ENCODE data around the gene ATP8A1.

ATP8A1 gene

DNA sequence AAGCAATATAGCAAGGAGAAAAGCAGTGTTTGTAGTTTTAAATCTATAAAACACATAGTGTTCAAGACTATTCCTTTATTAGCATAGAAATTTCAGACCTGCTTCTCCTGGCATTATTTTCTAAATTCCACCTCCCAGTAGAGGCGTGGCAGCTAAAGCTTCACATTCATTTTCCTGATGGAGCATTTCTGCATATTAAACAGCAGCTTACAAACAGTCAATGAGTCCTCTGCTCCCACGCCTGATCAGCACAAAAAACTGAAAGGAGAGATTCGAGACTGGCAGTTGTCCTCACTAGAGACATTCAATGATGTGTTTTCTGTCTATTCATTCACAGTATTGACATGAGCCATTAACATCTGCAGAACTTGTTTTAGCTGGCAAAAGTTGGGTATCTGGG, 198.2 kb downstream of the ATP8A1 start:
- no peak for DNase-seq

DNA sequence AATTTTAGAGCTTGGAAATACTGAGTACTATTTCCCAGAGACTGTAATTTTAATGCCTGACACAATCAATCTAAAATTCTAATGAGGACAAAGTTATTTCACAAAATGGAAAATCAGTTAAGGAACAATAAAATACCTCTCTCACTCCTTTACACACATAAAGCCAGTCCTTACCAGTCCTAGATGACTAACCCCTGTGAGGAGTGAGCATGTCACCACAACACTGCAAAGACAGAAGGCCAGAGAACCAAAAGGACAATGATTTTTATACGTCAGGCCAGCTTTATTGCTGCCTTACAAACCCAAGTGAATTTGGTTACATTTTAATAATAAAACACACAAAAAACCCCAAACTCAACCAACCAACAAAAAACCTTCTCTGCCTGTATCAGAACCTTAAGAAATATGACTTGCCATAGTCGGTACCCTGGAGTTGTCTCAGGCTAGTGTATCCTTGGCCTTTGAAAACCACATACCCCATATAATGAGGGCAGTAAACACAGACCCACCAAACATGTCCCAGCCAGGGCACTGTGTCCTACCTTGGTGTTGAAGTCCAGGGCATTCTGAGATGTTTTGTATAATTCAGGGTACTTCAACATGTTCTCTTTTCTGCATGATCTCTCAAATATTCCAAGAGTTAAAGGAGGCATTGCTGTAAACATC, 202.0 kb downstream of the ATP8A1 start:
- no peak for DNase-seq

DNA sequence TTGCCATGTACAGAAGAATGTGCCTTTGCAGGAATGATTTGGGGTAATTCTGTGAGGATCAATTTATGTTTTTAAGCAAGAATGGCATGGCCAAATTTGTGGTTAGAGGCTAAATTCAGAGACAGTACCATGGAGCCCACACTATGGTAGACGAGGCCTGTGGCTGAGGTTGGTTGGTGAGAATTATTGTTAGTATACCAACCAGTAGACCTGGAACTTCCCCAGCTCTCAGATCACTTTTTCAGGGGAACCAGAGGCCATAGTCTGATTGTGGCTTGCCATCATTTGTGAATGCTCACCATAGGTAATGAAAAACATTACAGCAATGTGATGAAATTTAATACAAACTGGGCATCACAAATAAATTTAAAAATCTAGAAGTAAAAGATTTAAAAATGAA, 203.3 kb downstream of the ATP8A1 start:
- DNase-seq, result no peak

DNA sequence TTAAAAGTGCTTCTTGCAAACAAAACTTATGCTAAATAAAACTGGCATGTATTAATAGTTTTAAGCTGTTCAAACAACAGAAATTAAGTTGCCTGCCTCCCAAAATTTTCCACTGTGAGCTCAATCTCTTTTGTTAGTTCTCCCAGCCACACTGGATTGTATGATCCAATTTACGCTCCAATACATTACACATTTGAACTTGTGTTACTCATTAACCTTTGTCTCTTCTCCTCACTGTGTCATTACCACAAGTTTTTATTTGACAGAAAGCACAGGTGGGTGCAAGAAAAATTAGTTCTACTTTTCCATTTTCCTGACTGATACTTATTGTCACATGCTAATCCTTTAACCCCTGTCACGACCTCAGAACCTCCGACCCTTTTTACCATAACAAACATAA, 204.1 kb downstream of the ATP8A1 start:
- DNase-seq, result no peak

DNA sequence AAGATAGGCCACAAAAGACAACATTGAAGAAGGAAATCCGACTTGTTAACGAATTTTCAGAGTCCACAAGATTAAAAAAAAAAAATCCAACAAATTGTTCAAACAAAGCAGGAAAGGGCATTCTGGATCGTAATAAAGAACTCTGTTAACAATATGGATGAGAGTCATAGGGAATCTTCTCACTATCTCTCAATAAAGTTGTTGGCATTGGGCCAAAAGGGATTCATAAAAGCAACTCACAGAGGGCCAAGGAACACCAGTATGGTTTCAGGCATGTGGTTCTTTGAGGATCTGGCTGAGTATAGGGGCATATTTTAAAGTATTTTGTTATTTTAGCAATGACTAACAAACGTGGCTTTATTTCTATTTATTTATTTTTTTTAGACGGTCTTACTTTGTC, 210.1 kb downstream of the ATP8A1 start:
- no peak for DNase-seq

DNA sequence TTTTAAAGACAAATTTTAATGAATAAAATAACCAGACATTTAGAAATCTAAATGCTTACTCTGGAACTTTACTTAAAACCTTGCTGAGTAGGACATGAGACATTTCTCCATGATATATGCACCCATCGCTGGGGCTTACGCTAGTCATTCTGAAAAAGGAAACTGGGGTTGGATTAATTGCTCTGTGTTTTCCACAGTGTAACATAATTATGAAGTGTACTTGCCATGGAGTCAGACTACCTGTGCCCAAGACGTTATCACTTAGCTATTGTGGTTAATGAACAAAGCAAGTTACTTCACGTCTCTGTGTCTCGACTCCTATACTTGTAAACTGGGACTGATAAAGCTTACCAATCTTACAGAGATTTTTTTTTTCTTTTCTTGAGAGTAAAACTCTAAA, 211.9 kb downstream of the ATP8A1 start:
- no peak for DNase-seq

DNA sequence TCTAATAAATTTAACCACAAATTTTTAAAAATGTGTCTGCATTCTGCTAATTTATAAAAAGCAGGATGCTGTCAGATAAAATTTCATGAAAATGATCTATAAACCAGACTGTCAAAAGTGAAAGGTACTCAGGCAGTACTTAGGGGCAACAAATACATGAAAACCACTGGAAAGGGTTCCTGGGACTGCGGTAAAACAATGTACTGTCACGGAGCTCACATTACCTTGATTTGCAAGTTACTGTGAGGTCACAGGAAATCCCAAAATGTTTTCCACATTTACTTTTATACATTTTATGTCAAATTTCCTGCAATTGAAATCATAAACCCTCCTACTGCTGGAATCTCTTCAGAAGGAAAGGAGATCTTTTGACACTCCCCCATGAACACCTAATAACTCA, 214.3 kb downstream of the ATP8A1 start:
- DNase-seq, result no peak

DNA sequence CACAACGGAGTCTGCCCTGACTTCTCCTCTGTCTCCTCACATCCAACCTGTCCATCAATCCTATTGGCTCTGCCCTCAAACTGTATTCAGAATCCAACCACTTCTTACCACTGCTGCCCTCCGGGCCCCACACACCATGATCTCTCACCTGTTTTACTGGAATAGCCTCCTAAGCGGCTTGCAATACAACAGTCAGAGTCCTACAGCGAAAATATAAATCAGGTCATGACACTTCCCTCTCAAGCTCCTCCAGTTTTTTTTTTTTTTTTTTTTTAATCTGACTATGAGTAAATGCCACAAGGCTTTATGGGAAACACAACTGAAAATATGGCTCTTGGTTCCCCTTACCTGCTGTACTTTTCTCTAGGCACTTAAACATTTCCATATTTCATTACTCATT, 216.8 kb downstream of the ATP8A1 start:
- no peak for DNase-seq

DNA sequence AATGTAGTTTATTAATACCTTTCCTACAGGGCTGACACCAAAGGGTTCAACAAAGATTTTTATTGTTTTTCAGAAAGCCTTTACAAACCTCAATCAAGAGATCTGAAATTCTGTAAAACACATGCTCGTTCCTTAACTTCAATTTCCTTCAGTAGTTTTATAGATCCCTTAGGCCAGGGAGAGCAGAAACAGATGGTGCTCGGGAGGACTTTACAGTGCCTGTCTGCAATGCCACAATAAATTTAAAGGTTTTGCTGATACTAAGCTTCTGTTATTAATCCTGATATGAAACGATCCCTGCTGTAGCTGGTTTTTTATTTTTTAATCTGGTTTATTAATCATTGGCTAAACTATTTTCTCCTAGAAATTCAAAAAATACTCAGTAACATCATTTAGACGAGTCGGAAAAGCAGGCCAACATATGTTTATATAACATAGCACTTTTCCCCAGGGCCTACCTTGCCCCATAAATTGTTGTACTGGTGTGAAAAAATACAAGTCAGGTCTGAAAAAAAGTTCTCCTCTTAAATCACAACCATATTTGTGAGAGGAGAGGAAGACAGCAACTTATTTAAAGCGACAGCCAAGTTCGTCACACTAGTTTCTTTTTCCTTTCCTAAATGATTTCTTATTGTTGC, 219.9 kb downstream of the ATP8A1 start:
- DNase-seq, result no peak

DNA sequence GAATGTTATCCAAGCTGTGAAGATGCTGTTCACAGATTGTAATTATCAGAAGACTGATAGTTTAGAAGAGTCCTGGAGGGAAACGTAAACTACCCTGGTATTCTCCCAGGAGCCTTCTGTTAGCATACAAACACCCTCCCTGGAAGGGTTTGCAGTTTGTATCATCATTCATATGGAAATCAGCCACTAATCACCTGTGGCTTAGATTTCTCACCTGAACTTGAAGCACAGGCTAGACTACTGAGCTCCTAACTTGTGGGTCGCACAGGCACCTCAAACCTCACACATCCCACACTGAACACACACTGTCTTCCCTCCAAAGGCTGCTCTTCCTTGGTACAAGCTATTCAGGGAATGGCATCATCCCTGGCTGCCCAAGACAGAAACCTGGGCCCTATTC, 228.9 kb downstream of the ATP8A1 start:
- DNase-seq, result no peak

DNA sequence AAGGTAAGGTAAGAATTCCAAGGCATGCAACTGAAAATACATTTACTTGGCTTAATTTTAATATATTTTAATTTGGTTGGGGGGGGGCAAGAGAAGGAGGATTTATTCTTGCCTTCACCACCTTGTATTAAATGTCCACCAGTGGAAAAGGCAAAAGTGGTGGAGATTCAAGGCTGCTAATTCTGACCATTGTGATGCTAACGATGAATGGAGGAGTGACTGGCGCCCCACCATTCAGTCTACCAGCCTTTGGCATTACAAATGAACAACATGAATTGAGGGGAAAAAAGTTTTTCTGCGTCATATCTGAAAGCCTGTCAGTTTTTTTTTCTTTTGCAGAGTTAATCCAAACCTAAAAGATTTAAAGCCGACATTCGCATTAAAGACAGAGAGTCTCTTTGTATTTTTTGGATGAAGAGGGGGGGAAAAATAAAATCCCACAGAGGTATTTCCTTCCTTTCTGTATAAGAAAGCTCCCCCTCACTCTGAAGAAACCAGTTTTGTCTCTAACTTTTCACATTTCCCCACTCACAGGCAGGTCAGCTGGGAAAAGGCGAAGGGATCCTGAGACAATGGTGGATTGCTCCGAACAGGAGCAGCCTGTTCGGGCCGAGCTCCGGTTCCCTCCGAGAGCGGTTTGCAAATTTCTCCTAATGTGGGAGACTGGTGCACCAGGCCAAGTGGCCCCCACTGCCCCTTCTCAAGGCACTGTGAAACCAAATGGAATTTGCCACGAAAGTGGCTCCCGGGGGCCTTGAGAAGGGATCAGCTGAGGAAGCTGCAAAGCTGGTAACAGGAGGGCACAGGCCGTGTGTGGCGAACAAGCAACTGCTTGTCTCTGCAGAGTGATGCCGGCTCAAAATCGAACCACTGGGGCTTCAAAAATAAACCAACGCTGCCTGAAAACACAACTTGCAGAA, 231.5 kb downstream of the ATP8A1 start:
- DNase-seq, result no peak

DNA sequence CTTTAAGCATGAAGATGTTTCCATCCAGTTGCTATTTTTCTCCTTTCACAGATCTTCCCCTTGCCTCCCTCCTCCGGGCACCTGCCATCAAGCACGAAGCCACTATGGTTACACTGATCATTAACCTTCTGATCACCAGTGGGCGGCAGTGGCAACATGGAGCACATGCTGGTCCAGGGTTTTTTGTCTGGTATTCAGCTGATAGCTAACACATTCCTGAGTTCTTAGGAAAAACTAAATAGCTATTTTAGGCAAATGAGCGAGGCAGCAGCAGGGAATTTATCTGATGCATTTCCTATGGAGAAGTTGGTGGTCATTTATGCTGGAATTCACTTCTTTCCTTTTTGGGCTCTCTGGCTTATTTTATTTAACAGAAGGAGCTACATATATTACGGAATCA, 236.8 kb downstream of the ATP8A1 start:
- no peak for DNase-seq

DNA sequence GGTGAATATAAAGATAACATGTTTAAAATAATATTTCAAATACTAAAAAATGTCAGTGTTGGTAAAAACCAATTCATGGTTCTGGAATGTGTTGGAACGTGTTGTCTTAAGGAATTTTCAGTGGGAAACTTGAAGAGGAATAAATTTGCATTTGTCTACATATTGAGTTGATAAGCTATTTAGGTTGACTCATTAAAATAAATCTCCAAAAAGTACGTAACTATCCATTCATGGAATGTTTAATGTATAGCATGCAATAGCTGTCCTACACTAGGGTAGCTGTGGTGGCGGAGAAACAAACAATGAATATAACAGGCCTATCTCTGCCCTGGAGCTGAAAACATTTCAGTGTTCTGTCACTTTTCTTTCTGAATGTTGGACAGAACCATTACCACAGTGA, 239.4 kb downstream of the ATP8A1 start:
- DNase-seq, result no peak

DNA sequence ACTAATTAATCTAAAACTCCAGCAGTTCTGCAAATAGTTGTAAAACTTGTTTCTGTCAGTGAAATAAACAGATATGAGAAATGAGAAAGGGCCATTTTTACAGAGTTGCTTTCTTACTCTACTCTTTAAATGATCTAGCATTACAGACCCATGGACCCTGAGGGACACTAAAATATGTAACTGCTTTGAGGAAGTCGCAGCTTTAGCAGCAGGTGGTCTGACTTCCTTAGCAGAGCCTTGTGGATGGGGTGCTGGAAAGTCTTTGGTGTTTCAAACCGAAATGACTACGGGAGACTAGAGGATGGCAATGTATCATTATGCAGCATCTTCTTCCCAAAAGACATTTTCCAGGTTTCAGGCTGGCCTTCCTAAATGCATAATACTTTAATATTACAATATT, 240.9 kb downstream of the ATP8A1 start:
- DNase-seq, result no peak

DNA sequence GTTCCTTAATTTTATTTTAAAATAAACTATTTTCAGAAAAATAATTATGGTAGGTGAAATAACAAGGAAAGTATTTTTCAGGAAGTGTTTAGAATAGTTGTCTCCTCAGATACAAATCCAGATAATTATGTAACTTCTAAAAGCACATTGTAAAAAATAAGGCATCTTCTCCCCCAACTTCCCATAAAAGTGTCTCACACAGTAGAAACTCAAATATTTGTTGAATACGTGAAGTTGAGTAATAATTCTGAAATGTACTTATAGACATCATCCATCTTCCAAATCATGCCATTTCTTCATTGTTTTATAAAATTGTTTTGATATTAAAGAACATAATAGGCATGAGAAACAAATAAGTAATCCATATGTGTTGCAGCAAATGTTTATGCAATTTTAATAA, 241.6 kb downstream of the ATP8A1 start:
- DNase-seq, result no peak

DNA sequence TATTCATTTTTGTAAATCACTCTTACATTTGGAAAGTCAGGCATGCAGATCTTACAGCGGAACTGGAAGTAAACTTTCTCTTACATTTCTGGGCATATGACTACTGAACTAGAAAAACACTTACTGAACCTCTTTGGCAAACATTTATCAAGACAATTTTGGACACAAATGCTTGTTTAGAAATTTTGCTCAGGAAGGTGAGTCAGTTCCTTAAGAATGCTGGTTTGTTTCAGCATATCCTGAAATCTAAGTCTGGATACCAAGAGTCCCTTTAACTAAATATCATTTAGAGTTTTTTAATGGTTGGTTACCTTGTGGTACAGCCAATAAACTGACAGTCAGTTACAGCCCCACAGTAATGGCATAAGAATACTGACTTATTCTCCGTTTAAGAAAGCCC, 244.7 kb downstream of the ATP8A1 start:
- no peak for DNase-seq

DNA sequence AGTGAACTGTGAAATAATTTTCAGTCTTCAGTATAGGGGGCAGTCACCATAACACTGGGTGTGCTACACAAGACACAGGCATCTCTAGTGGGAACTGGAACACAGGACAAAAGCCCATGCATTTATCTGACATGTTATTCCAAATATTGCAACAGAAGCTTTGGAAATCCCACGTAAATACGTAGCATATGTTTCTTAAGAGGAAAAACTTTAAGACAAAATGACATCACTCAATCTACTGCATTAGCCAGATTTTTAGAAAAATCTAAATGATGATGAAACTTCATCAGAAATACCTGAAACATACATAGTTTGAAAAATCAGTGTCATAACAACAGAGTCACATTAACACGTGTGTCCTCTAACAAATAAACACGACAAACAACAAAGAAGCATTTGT, 245.1 kb downstream of the ATP8A1 start:
- no peak for DNase-seq

DNA sequence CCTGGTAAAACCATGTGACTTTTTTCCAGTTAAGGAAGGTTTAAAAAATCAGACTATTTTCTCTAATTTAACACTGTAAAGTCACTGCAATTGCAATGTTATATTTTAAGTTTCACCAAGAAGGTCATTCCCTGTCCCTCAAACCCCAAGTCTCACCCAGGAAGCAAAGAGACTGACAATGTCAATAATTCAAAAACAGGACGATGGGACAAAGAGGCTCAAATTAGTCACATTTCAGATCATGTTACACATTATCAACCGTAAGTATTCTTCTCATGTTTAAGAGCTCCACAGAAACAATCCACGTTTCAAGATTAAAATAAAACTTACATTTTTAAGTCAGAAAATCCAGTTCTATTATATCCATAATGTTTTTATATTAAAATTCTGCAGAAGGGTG, 246.5 kb downstream of the ATP8A1 start:
- DNase-seq, result no peak

DNA sequence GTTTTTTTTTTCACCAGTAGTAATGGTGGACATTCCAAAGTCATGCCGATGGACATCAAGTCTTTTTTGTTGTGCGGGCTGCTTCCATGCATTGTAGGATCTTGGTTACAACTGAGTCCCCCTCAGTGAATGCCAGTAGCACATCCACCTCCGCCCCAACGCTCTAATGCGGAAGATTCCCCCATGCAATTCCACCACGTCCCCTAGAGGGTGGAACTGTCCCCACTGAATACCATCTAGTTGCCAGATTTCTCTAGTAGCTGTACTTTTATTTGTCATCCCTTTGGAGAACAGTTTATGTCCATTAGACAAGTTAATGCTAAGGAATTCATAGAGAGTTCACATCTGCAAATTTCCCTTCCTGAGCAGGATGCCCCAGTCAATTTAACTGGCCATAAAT, 252.9 kb downstream of the ATP8A1 start:
- no peak for DNase-seq

DNA sequence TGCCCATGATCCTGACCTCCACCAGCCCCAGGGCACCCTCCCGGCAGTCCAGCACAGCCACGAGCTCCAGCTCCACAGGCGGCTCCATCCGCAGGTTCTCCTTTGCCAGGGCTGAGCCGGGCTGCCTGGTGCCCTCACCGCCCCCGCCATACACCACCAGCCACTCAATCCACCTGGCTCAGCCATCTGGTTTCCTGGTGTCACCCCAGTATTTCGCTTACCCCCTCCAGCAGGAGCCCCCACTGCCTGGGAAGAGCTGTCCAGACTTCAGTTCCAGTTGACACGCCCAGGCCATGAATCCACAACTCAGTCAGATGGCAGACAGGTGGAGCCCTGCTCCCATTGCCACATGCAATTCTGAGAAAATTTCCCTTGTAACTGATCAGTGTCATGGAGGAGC, 255.7 kb downstream of the ATP8A1 start:
- no peak for DNase-seq

DNA sequence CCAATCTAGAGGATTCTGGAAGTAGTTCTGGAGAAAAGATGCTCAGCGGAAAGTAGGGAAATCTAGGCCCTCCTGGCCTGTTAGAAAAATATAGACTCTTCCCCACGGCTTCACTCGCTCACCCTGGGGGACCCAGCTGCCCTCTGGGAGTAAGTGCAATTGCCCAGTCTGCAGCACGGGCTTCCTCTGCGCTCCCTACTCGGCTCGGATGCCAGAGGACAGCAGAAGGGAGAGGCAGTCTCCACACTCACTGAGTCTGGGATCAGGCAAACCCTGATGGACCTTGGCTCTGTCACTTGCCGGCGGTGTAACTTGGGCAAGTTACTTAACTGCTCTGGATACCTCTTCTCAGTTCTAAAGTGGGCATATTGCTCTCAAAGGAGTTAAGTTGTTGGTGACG, 257.5 kb downstream of the ATP8A1 start:
- no peak for DNase-seq

DNA sequence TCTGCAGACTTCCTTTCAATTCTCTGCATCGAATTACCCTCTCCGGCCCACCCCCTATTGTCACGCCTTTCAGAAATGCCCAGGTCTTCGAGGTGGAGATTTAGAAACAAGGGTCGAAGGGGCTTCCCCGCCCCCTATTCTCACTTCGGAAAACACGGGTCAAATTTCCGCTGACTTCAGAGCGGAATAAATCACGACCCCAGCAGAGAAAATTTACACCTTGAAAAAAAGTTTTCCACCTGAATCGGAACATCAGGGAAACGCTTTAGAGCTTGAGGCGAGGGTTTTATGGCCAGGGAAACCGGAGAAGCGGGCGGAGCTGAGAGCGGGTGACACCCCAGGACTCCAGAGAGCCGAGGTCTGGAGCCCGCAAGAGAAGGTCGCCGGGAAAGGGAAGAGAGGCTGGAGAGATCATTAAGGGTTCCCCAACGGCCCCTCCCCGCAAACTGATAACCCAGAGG, 258.0 kb downstream of the ATP8A1 start:
- DNase-seq, result no peak

DNA sequence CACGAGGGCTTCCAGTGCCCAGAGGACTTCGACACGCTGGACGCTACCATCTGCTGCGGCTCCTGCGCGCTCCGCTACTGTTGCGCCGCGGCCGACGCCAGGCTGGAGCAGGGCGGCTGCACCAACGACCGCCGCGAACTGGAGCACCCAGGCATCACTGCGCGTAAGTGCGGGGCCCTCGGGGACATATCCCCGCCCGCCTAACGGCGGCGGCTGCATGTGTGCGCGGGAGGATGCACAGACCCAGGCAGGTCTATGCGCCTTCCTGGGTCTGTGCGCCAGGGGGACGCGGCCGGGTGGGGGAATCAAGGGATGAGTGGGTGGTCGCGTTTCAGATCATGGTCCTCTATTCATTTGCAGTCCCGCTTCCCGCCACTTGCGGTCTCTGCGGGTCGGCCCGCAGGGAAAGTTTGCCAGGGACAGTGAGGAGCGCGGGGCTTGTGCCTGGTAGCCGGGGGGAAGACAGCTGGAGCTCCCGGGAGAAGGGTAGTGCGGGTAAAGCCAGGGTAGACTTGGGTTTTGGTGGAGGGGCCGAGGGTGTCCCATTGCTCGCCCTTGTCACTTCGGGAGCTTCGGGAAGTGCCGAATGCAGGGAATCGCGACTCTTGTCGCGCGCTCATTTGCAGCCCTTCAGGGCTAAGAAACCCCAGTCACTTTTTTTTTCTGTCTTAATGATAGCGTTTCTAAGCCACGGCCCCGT, 258.6 kb downstream of the ATP8A1 start:
- DNase-seq, result no peak

Measured in activated gamma-delta T cell treated with Interleukin-2 at 50 U/mL for 16 hours (primary cell).